GM23248 (cell line): ENCODE data around the gene GOLGA8A.

Experiments used
- EZH2 ChIP-seq: fragments of 200-600 bp; sonication (generic); IDR thresholded peaks from 2 replicates; pipeline ENCODE4 v1.6.1; 2018; ENCODE audit warnings: antibody characterized with exemption, mild to moderate bottlenecking; ENCODE audit not compliant: insufficient read depth, poor library complexity, severe bottlenecking
- EZH2phosphoT487 ChIP-seq: fragments of 200-600 bp; sonication (generic); IDR thresholded peaks from 2 replicates; pipeline ENCODE4 v1.6.1; 2018; ENCODE audit warnings: antibody characterized with exemption, moderate library complexity, mild to moderate bottlenecking, low read depth; ENCODE audit not compliant: insufficient read depth

GRCh38 chr15:34483644-34484043, 46.0 kb upstream of the GOLGA8A start:
- TF ChIP-seq EZH2 (no peak), EZH2phosphoT487 (no peak)
